Panc1 (cell line): Measurements from ENCODE around the gene NEDD8.

Experiments
- CTCF ChIP-seq: fragments of 450-650 bp; IDR thresholded peaks from 2 replicates; pipeline ENCODE4 v1.5.1; 2017; ENCODE audit warnings: mild to moderate bottlenecking
- TCF7L2 ChIP-seq: IDR thresholded peaks from 2 replicates; pipeline ENCODE4 v1.6.1; 2011; ENCODE audit warnings: mild to moderate bottlenecking, low read depth, low read length, inconsistent platforms

DNA sequence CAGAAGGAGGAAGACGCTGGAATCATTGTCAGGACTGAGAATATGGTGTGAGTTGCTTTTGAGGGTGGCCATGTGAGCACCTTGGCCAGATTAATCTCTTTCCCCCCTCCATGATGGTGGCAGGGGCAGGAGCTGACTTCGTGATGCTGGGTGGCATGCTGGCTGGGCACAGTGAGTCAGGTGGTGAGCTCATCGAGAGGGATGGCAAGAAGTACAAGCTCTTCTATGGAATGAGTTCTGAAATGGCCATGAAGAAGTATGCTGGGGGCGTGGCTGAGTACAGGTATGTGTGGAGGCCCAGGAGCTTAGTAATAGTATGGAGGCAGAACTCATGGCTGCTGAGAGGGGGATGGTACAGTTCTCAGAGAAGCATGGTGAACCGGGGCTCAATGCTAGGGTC, 6.0 kb upstream of the NEDD8 start:
- TF ChIP-seq CTCF: no peak
- TF ChIP-seq TCF7L2: no peak
